Measurements from ENCODE around the gene AP4M1.
A peak's percentile ranks its signal among the peaks of the same experiment; 100 is the strongest.
"Not testable (repeated sequence)": the region's sequence is repeated elsewhere in the genome, so short reads cannot be mapped to it uniquely, and the experiment has no call there.

Gene AP4M1

GRCh38 chr7:100137851-100138760 lies 36.7 kb downstream of the AP4M1 start:
- DNase-seq: no peak

- DNase-seq: no peak
These were observed 40.1 kb downstream of the AP4M1 start for GRCh38 chr7:100141555-100141949.

GRCh38 chr7:100142461-100142860 lies 41.0 kb downstream of the AP4M1 start:
- no peak for DNase-seq

GRCh38 chr7:100146350-100146749 lies 44.9 kb downstream of the AP4M1 start:
- DNase-seq: not testable (repeated sequence)

- DNase-seq: no peak
These were observed 45.8 kb downstream of the AP4M1 start for GRCh38 chr7:100147278-100147677.

GRCh38 chr7:100148225-100148558 lies 46.7 kb downstream of the AP4M1 start:
- DNase-seq: no peak

GRCh38 chr7:100148559-100149328 lies 47.3 kb downstream of the AP4M1 start, which contains the start of gene LAMTOR4:
TSS of gene LAMTOR4 (plus strand) at chr7:100148918. CDS start at chr7:100148973, 55 bp downstream.
- DNase-seq: peak; percentile 99

GRCh38 chr7:100152404-100152803 lies 51.0 kb downstream of the AP4M1 start:
- DNase-seq: no peak

- DNase-seq: no peak
These were observed 51.7 kb downstream of the AP4M1 start for GRCh38 chr7:100152937-100153666.

GRCh38 chr7:100153708-100154535 lies 52.5 kb downstream of the AP4M1 start:
- DNase-seq: no peak

GRCh38 chr7:100154651-100155491 lies 53.4 kb downstream of the AP4M1 start:
- no peak for DNase-seq

GRCh38 chr7:100155553-100156317 lies 54.3 kb downstream of the AP4M1 start:
- DNase-seq: no peak

GRCh38 chr7:100156331-100157068 lies 55.1 kb downstream of the AP4M1 start:
- peak; percentile 62 for DNase-seq

GRCh38 chr7:100157069-100157333 lies 55.6 kb downstream of the AP4M1 start:
- DNase-seq: no peak

GRCh38 chr7:100157334-100158228 lies 56.1 kb downstream of the AP4M1 start:
- DNase-seq: no peak
